HCT116 (cell line): ENCODE data around the gene GSAP. TPM values are rescaled to one million over a fixed set of nuclear protein-coding genes. Genes with fewer than 3 reads are reported as not detected.

Source experiments
- ATAC-seq: fragments of 200-7000 bp; cut with Tn5 transposase; 2 replicates; pipeline ENCODE4 v1.9.1; 2020; ENCODE audit warnings: mild to moderate bottlenecking, moderate library complexity
- BruUV-seq: library from RNA; stranded (reverse); fragments of 400-500 nt; replicated peaks from 2 replicates; lab custom pipeline; 2021; lab: Mats Ljungman, UMichigan
- CTCF ChIA-PET: fragments of 300-600 bp; sonication (Branson Sonifier 250); formaldehyde crosslinking; loops from one replicate; lab custom pipeline; 2021; ENCODE audit warnings: antibody characterized with exemption; lab: Charles Lee
- POLR2A ChIA-PET: fragments of 300-600, 350-600 bp; sonication (Branson Sonifier 250); formaldehyde crosslinking; loops from one replicate; lab custom pipeline; 2021; ENCODE audit warnings: antibody characterized with exemption; lab: Charles Lee
- RAD21 ChIA-PET, 2 experiments: fragments of 300-600 bp; sonication (Branson Sonifier 250); formaldehyde crosslinking; loops; one replicate each; lab custom pipeline; 2023; ENCODE audit warnings: low total read pairs in 2 of 2; ENCODE audit not compliant: uncharacterized antibody in 2 of 2, unreplicated experiment in 2 of 2, low non-redundant PET in 1 of 2; lab: Charles Lee
- DNase-seq: peaks from one replicate; pipeline ENCODE4 v3.0.0-alpha.2; 2010; ENCODE audit warnings: low read depth, low spot score
- H2AFZ ChIP-seq: fragments of 200-600 bp; shearing (Covaris generic), sonication (generic); 2 replicates; pipeline ENCODE4 v1.6.1; 2017; ENCODE audit warnings: low read depth, mixed run types, mixed read lengths, antibody characterized with exemption, low read length; ENCODE audit not compliant: poor library complexity, severe bottlenecking
- H3K27ac ChIP-seq: 2 replicates; pipeline ENCODE4 v1.5.1; 2012; ENCODE audit warnings: low read depth, low read length
- H3K27me3 ChIP-seq: fragments of 200-600 bp; sonication (generic); 2 replicates; pipeline ENCODE4 v1.6.1; 2016; ENCODE audit warnings: mixed run types, low read length, mixed read lengths; ENCODE audit not compliant: insufficient read depth
- H3K36me3 ChIP-seq, 2 experiments: fragments of 200-500 bp in 1 of 2; fragments of 200-600 bp in 1 of 2; sonication (Bioruptor generic) in 1 of 2; sonication (generic) in 1 of 2; 2 replicates each; pipeline versions ENCODE4 v1.5.1 to v1.6.1; 2014 to 2016; ENCODE audit warnings: low read length in 2 of 2, inconsistent platforms in 1 of 2, mixed read lengths in 1 of 2, mixed run types in 1 of 2; ENCODE audit not compliant: insufficient read depth in 2 of 2, control insufficient read depth in 1 of 2
- H3K4me1 ChIP-seq, 2 experiments: fragments of 200-600 bp in 1 of 2; sonication (generic) in 1 of 2; 2 replicates each; pipeline versions ENCODE4 v1.5.1 to v1.6.1; 2012 to 2017; ENCODE audit warnings: low read length in 2 of 2, inconsistent platforms in 1 of 2, mild to moderate bottlenecking in 1 of 2, mixed read lengths in 1 of 2, mixed run types in 1 of 2, moderate library complexity in 1 of 2; ENCODE audit not compliant: insufficient read depth in 2 of 2, control insufficient read depth in 1 of 2
- H3K4me2 ChIP-seq: fragments of 200-600 bp; sonication (generic); 2 replicates; pipeline ENCODE4 v1.6.1; 2017; ENCODE audit warnings: mixed run types, low read length, mixed read lengths
- H3K4me3 ChIP-seq, 2 experiments: fragments of 200-600 bp in 1 of 2; sonication (generic) in 1 of 2; replicated peaks in 1 of 2; 2 replicates each; pipeline ENCODE4 v1.5.1; 2011 to 2016; ENCODE audit warnings: low read length in 2 of 2, control low read depth in 1 of 2, low read depth in 1 of 2, mild to moderate bottlenecking in 1 of 2, mixed read lengths in 1 of 2, mixed run types in 1 of 2
- H3K79me2 ChIP-seq: fragments of 200-600 bp; sonication (generic); 2 replicates; pipeline ENCODE4 v1.6.1; 2017; ENCODE audit warnings: mild to moderate bottlenecking, mixed run types, low read length, moderate library complexity, mixed read lengths; ENCODE audit not compliant: insufficient read depth
- H3K9ac ChIP-seq: fragments of 200-600 bp; sonication (generic); 2 replicates; pipeline ENCODE4 v1.6.1; 2016; ENCODE audit warnings: low read length, mixed read lengths
- H3K9me2 ChIP-seq: fragments of 200-600 bp; sonication (generic), shearing (Covaris generic); 2 replicates; pipeline ENCODE4 v1.6.1; 2017; ENCODE audit warnings: mixed run types, mild to moderate bottlenecking, moderate library complexity; ENCODE audit not compliant: insufficient read depth
- H3K9me3 ChIP-seq, 2 experiments: fragments of 200-500 bp in 1 of 2; fragments of 200-600 bp in 1 of 2; sonication (Bioruptor generic) in 1 of 2; sonication (generic) in 1 of 2; 2 replicates each; pipeline ENCODE4 v1.6.1; 2014 to 2017; ENCODE audit warnings: low read length in 2 of 2, mixed read lengths in 2 of 2, inconsistent platforms in 1 of 2, low read depth in 1 of 2, mild to moderate bottlenecking in 1 of 2, mixed run types in 1 of 2, moderate library complexity in 1 of 2; ENCODE audit not compliant: control insufficient read depth in 1 of 2, insufficient read depth in 1 of 2
- H4K20me1 ChIP-seq: fragments of 200-600 bp; sonication (generic), shearing (Covaris generic); 2 replicates; pipeline ENCODE4 v1.6.1; 2017; ENCODE audit warnings: mixed run types, mild to moderate bottlenecking, moderate library complexity; ENCODE audit not compliant: insufficient read depth
- CBX3 ChIP-seq: IDR thresholded peaks from 2 replicates; pipeline ENCODE4 v1.6.1; 2012; ENCODE audit warnings: low read depth
- CEBPB ChIP-seq: IDR thresholded peaks from 2 replicates; pipeline ENCODE4 v1.6.1; 2012; ENCODE audit warnings: low read depth
- EGR1 ChIP-seq: IDR thresholded peaks from 2 replicates; pipeline ENCODE4 v1.6.1; 2012; ENCODE audit warnings: low read depth
- ELF1 ChIP-seq: IDR thresholded peaks from 2 replicates; pipeline ENCODE4 v1.6.1; 2012; ENCODE audit warnings: low read depth, borderline replicate concordance
- EZH2 ChIP-seq: fragments of 200-600 bp; sonication (generic); IDR thresholded peaks from 2 replicates; pipeline ENCODE4 v1.6.1; 2017; ENCODE audit warnings: antibody characterized with exemption, mixed run types
- EZH2phosphoT487 ChIP-seq: fragments of 200-600 bp; IDR thresholded peaks from 2 replicates; pipeline ENCODE4 v1.6.1; 2018; ENCODE audit warnings: antibody characterized with exemption, borderline replicate concordance
- FOSL1 ChIP-seq: IDR thresholded peaks from 2 replicates; pipeline ENCODE4 v1.6.1; 2012; ENCODE audit warnings: low read depth
- POLR2A ChIP-seq: IDR thresholded peaks from 2 replicates; pipeline ENCODE4 v1.7.0; 2011; ENCODE audit warnings: borderline replicate concordance; ENCODE audit not compliant: insufficient read depth, insufficient read length; ENCODE audit errors: extremely low read depth
- POLR2AphosphoS5 ChIP-seq: IDR thresholded peaks from 2 replicates; pipeline ENCODE4 v1.6.1; 2011; ENCODE audit warnings: mild to moderate bottlenecking, low read depth, low read length, moderate library complexity
- RAD21 ChIP-seq: IDR thresholded peaks from 2 replicates; pipeline ENCODE4 v1.6.1; 2012; ENCODE audit warnings: low read depth, mild to moderate bottlenecking
- SIN3A ChIP-seq: IDR thresholded peaks from 2 replicates; pipeline ENCODE4 v1.6.1; 2012; ENCODE audit warnings: low read depth
- SP1 ChIP-seq: IDR thresholded peaks from 2 replicates; pipeline ENCODE4 v1.6.1; 2012; ENCODE audit warnings: low read depth
- SRF ChIP-seq: IDR thresholded peaks from 2 replicates; pipeline ENCODE4 v1.6.1; 2012; ENCODE audit warnings: low read depth
- YY1 ChIP-seq: IDR thresholded peaks from 2 replicates; pipeline ENCODE4 v1.6.1; 2011; ENCODE audit warnings: low read length, low read depth, moderate library complexity, mild to moderate bottlenecking; ENCODE audit not compliant: insufficient replicate concordance; ENCODE audit errors: extremely low read depth
- ZFX ChIP-seq: fragments of 450-650 bp; IDR thresholded peaks from 2 replicates; pipeline ENCODE4 v1.6.1; 2017
- ZNF274 ChIP-seq: fragments of 200-500 bp; sonication (Bioruptor generic); IDR thresholded peaks from 2 replicates; pipeline ENCODE4 v1.6.1; 2014; ENCODE audit warnings: mild to moderate bottlenecking, low read depth, low read length, inconsistent platforms
- intact Hi-C: fragments of 100-400 bp; cut with micrococcal nuclease; formaldehyde crosslinking; loops from 2 replicates; pipeline ENCODE4 v1.10.0; 2022
- total RNA-seq: library from RNA; stranded (reverse); gene quantifications from one replicate; pipeline ENCODE4 v1.2.1, GENCODE V29; 2021; ENCODE audit not compliant: unreplicated experiment
- TF ChIP-seq, protein P1 (sequence below): IDR thresholded peaks from 2 replicates; pipeline ENCODE4 v1.6.1; 2011; ENCODE audit warnings: mild to moderate bottlenecking, low read length, moderate library complexity; ENCODE audit not compliant: insufficient replicate concordance; ENCODE audit errors: extremely low read depth
- TF ChIP-seq, protein P2 (sequence below): IDR thresholded peaks from 2 replicates; pipeline ENCODE4 v1.6.1; 2012

GSAP gene
- total RNA-seq, 1 experiment from 2014 or later, result not detected

DNA sequence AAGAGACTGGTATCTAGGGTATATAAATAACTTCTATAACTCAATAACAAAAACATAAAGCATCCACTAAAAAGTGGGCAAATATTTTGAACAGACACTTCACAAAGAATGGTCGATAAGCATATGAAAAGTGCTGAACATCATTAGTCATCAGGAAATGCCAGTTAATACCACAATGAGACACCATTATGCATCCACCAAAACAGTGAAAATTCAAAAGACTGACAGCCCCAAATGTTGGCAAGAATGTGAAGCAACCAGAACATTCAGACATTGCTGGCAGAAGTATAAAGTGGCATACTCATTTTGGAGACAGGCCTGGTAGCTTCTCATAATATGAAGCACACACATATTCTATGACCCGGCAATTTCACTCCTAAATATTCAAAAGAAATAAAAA lies 26.5 kb upstream of the GSAP start:
- ChIA-PET CTCF (no interaction called here), RAD21 (no interaction called here), POLR2A (no interaction called here)
- H4K20me1 ChIP-seq, result no peaks in the 10 kb centered on the region
- H3K27ac ChIP-seq, result no peak overlapping the region
- H3K36me3 ChIP-seq, result no peaks in the 10 kb centered on the region
- no peak overlapping the region for H3K4me3 ChIP-seq
- no peak for ATAC-seq
- intact Hi-C loops, result no loop called here
- BruUV-seq, result no TSS peak
- no peaks in the 10 kb centered on the region for H3K79me2 ChIP-seq
- no peak for DNase-seq
- peak overlapping the region; percentile 25 for H2AFZ ChIP-seq
- H3K4me2 ChIP-seq, result no peak overlapping the region
- no peak overlapping the region for H3K9ac ChIP-seq
- H3K9me2 ChIP-seq, result no peaks in the 10 kb centered on the region
- H3K4me1 ChIP-seq, result no peaks in the 10 kb centered on the region
- no peak for TF ChIP-seq RAD21
- TF ChIP-seq YY1, result no peak
- no peak for TF ChIP-seq SP1
- TF ChIP-seq, protein P1, sequence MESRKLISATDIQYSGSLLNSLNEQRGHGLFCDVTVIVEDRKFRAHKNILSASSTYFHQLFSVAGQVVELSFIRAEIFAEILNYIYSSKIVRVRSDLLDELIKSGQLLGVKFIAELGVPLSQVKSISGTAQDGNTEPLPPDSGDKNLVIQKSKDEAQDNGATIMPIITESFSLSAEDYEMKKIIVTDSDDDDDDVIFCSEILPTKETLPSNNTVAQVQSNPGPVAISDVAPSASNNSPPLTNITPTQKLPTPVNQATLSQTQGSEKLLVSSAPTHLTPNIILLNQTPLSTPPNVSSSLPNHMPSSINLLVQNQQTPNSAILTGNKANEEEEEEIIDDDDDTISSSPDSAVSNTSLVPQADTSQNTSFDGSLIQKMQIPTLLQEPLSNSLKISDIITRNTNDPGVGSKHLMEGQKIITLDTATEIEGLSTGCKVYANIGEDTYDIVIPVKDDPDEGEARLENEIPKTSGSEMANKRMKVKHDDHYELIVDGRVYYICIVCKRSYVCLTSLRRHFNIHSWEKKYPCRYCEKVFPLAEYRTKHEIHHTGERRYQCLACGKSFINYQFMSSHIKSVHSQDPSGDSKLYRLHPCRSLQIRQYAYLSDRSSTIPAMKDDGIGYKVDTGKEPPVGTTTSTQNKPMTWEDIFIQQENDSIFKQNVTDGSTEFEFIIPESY, result no peak
- no peak for TF ChIP-seq EZH2phosphoT487
- TF ChIP-seq SIN3A, result no peak
- no peak for TF ChIP-seq POLR2A
- no peaks in the 10 kb centered on the region for H3K27me3 ChIP-seq
- no peaks in the 10 kb centered on the region for H3K9me3 ChIP-seq

GRCh38 chr7:77441046-77441445 lies 24.9 kb upstream of the GSAP start:
- Histone ChIP-seq H3K79me2 (no peaks in the 10 kb centered on the region), H3K9me2 (no peaks in the 10 kb centered on the region), H3K9me3 (no peaks in the 10 kb centered on the region), H3K4me1 (no peaks in the 10 kb centered on the region), H3K27me3 (no peaks in the 10 kb centered on the region), H4K20me1 (no peaks in the 10 kb centered on the region), H2AFZ (no peak overlapping the region), H3K27ac (no peak overlapping the region), H3K4me2 (no peak overlapping the region), H3K4me3 (no peak overlapping the region), H3K36me3 (no peaks in the 10 kb centered on the region), H3K9ac (no peak overlapping the region)
- no peak for DNase-seq
- no TSS peak for BruUV-seq
- CTCF ChIA-PET, result no interaction called here
- RAD21 ChIA-PET, result no interaction called here
- no peak for ATAC-seq
- intact Hi-C loops, result no loop called here
- POLR2A ChIA-PET, result no interaction called here
- TF ChIP-seq SIN3A (no peak), EZH2 (no peak), ZFX (no peak), POLR2AphosphoS5 (no peak), FOSL1 (no peak), ELF1 (no peak), EGR1 (no peak), SRF (no peak), YY1 (no peak), CEBPB (no peak), CBX3 (no peak), ZNF274 (no peak), SP1 (no peak), POLR2A (no peak)
- TF ChIP-seq, protein P2, sequence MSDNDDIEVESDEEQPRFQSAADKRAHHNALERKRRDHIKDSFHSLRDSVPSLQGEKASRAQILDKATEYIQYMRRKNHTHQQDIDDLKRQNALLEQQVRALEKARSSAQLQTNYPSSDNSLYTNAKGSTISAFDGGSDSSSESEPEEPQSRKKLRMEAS, result no peak
